Astrocyte (in vitro differentiated cells and primary cell): ENCODE data around the gene CCNE1. TPM values are rescaled to one million over a fixed set of nuclear protein-coding genes. Genes with fewer than 3 reads are reported as not detected.

Experiments used
- DNase-seq: peaks from one replicate; pipeline ENCODE4 v3.0.0-alpha.2; 2010; ENCODE audit warnings: low read depth
- FAIRE-seq: peaks from 2 replicates; lab custom pipeline; 2011; peaks lifted over from hg19 to GRCh38; lab: Jason Lieb, UNC
- H2AFZ ChIP-seq: 2 replicates; pipeline ENCODE4 v1.6.0; 2012; ENCODE audit warnings: low read depth, low read length, inconsistent platforms
- H3K27ac ChIP-seq: 2 replicates; pipeline ENCODE4 v1.5.1; 2011; ENCODE audit warnings: low read depth, low read length, inconsistent platforms
- H3K27me3 ChIP-seq: 2 replicates; pipeline ENCODE4 v1.6.0; 2011; ENCODE audit warnings: low read length, inconsistent platforms; ENCODE audit not compliant: insufficient read depth
- H3K36me3 ChIP-seq: 2 replicates; pipeline ENCODE4 v1.5.1; 2011; ENCODE audit warnings: low read length, inconsistent platforms; ENCODE audit not compliant: insufficient read depth
- H3K4me1 ChIP-seq: 2 replicates; pipeline ENCODE4 v1.5.1; 2011; ENCODE audit warnings: low read length, inconsistent platforms; ENCODE audit not compliant: insufficient read depth
- H3K4me2 ChIP-seq: 2 replicates; pipeline ENCODE4 v1.6.0; 2012; ENCODE audit warnings: low read length, inconsistent platforms
- H3K4me3 ChIP-seq: 2 replicates; pipeline ENCODE4 v1.5.1; 2011; ENCODE audit warnings: low read depth, mild to moderate bottlenecking, low read length, inconsistent platforms; ENCODE audit not compliant: insufficient read depth
- H3K79me2 ChIP-seq: 2 replicates; pipeline ENCODE4 v1.6.0; 2012; ENCODE audit warnings: mild to moderate bottlenecking, low read length, inconsistent platforms; ENCODE audit not compliant: insufficient read depth
- H3K9ac ChIP-seq: 2 replicates; pipeline ENCODE4 v1.6.0; 2012; ENCODE audit warnings: mild to moderate bottlenecking, low read length, inconsistent platforms
- H3K9me3 ChIP-seq: 2 replicates; pipeline ENCODE4 v1.5.1; 2012; ENCODE audit warnings: low read depth, mild to moderate bottlenecking, low read length, inconsistent platforms; ENCODE audit not compliant: insufficient read depth
- H4K20me1 ChIP-seq: 2 replicates; pipeline ENCODE4 v1.6.0; 2012; ENCODE audit warnings: low read length, inconsistent platforms; ENCODE audit not compliant: insufficient read depth
- H3K27ac Mint-ChIP-seq: one replicate; pipeline ENCODE4 v1.8.0; 2021; ENCODE audit warnings: mild to moderate bottlenecking, mixed read lengths; ENCODE audit not compliant: unreplicated experiment
- H3K27me3 Mint-ChIP-seq: one replicate; pipeline ENCODE4 v1.8.0; 2021; ENCODE audit warnings: low read depth, mixed read lengths; ENCODE audit not compliant: unreplicated experiment
- H3K36me3 Mint-ChIP-seq: one replicate; pipeline ENCODE4 v1.8.0; 2021; ENCODE audit warnings: low read depth, mixed read lengths; ENCODE audit not compliant: unreplicated experiment
- H3K4me1 Mint-ChIP-seq: one replicate; pipeline ENCODE4 v1.8.0; 2021; ENCODE audit warnings: low read depth, mixed read lengths; ENCODE audit not compliant: unreplicated experiment
- H3K4me3 Mint-ChIP-seq: one replicate; pipeline ENCODE4 v1.8.0; 2021; ENCODE audit warnings: mild to moderate bottlenecking, moderate library complexity, mixed read lengths; ENCODE audit not compliant: unreplicated experiment
- H3K9me3 Mint-ChIP-seq: one replicate; pipeline ENCODE4 v1.8.0; 2021; ENCODE audit warnings: mild to moderate bottlenecking, mixed read lengths; ENCODE audit not compliant: unreplicated experiment
- EZH2 ChIP-seq: IDR thresholded peaks from 2 replicates; pipeline ENCODE4 v1.6.1; 2012; ENCODE audit warnings: mild to moderate bottlenecking, low read length, inconsistent platforms; ENCODE audit not compliant: insufficient read depth
- total RNA-seq: library from RNA; stranded (reverse); gene quantifications from 2 replicates; pipeline ENCODE4 v1.2.1, GENCODE V29; 2021
- TF ChIP-seq, protein P1 (sequence below): IDR thresholded peaks from 2 replicates; pipeline ENCODE4 v1.5.1; 2011; ENCODE audit warnings: low read depth, mild to moderate bottlenecking, inconsistent platforms, low read length, moderate library complexity; ENCODE audit not compliant: insufficient read depth

CCNE1 gene
- total RNA-seq, 1 donor from 2014 or later, result 8.8 TPM

DNA sequence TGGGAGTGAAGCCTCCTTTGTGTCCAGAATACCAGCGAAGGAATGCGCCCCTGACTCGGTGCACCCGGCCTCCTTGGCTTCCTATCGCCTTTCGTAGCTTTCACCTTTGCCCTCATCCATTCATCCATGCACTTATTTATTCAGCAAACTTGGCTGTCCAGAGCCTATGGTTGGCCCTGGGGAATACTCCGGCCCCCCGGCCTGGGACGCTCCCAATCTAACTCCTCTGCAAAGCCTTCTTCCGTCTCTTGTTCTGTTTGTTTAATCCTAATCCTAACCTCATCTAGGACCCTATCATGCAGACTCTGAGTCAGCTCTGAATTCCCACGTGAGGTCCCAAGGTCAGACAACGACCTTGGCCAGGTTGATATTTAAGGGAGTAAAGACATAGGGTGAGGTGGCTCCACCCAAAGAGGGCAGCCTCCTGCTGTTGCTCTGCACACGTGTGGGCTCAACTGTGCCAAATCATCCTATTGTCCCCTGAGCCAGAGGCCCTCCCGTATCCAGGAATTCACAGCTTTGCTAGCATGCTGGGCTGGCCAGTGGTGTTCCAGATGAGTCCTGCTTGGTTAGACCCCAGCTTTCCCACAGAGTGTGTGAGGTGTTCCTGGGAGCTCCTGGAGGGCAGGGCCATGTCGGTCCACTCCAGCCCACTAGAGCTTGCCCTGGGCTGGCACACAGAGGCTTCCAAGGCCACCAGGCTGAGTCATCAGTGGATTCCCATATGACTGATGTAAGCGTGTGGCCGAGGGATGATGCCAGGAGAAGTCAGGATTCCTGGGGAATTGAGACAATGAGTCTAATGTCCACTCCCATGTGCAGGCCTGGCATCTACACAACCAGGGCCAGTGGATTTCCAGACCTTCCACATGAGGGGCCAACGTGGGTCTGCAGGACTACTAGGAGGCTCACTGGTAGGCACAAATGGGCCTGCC is 6.5 kb upstream of the CCNE1 start:
- no peak for FAIRE-seq
- no peak for TF ChIP-seq EZH2
- TF ChIP-seq, protein P1, sequence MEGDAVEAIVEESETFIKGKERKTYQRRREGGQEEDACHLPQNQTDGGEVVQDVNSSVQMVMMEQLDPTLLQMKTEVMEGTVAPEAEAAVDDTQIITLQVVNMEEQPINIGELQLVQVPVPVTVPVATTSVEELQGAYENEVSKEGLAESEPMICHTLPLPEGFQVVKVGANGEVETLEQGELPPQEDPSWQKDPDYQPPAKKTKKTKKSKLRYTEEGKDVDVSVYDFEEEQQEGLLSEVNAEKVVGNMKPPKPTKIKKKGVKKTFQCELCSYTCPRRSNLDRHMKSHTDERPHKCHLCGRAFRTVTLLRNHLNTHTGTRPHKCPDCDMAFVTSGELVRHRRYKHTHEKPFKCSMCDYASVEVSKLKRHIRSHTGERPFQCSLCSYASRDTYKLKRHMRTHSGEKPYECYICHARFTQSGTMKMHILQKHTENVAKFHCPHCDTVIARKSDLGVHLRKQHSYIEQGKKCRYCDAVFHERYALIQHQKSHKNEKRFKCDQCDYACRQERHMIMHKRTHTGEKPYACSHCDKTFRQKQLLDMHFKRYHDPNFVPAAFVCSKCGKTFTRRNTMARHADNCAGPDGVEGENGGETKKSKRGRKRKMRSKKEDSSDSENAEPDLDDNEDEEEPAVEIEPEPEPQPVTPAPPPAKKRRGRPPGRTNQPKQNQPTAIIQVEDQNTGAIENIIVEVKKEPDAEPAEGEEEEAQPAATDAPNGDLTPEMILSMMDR, result no peak
- H3K4me1 ChIP-seq, result no peaks in the 10 kb centered on the region
- H3K9me3 Mint-ChIP-seq, result peaks cover 2% of the 10 kb centered on the region
- H3K27me3 ChIP-seq, result no peaks in the 10 kb centered on the region
- no peak overlapping the region for H3K9ac ChIP-seq
- H3K36me3 ChIP-seq, result no peaks in the 10 kb centered on the region
- no peaks in the 10 kb centered on the region for H3K79me2 ChIP-seq
- H3K27ac ChIP-seq, result no peak overlapping the region
- H2AFZ ChIP-seq, result peak overlapping the region; percentile 3
- H3K36me3 Mint-ChIP-seq, result no peaks in the 10 kb centered on the region
- H3K4me3 Mint-ChIP-seq, result peak overlapping the region; percentile 3
- peaks cover 3% of the 10 kb centered on the region for H3K27me3 Mint-ChIP-seq
- H4K20me1 ChIP-seq, result no peaks in the 10 kb centered on the region
- DNase-seq, result peak; percentile 18
- H3K4me1 Mint-ChIP-seq, result no peaks in the 10 kb centered on the region
- H3K27ac Mint-ChIP-seq, result no peak overlapping the region
- H3K4me2 ChIP-seq, result no peak overlapping the region
- H3K9me3 ChIP-seq, result no peaks in the 10 kb centered on the region
- no peak overlapping the region for H3K4me3 ChIP-seq

DNA sequence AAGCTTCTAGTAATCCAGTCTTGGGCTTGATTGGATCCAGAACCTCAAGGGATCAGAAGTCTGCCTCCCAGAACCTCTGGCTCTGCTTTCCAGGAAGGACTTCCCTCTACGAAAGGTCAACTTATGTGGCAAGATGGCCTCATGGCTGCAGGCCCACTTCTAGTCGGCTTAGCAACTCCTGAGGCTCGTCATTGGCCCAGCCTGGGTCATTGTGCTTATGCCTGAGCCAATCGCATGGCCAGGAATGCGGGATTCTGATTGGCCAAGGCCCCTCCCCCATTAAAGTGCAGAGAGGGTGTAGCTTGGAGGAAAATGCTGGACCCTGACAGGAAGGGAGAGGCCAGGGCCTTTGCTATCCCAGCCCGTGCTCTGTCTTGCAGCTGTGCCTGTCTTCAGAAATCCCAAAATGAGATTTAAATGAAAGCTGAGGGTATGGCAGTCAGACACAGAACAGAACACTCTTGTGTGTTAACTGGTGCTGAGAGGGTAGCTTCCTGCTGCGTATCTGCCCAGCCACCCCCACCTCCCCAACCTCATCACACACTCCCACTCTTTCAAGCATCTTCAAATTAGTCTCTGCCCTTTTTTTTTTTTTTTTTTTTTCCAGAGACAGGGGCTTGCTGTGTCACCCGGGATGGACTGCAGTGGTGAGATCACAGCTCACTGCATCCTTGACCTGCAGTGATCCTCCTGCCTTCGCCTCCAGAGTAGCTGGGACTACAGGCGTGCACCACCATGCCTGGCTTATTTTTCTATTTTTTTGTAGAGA is 5.5 kb upstream of the CCNE1 start:
- Histone ChIP-seq H3K4me3 (no peak overlapping the region), H3K9me3 (no peaks in the 10 kb centered on the region), H3K27ac (no peak overlapping the region), H3K4me2 (no peak overlapping the region), H3K9ac (no peak overlapping the region), H4K20me1 (no peaks in the 10 kb centered on the region), H2AFZ (peak overlapping the region; percentile 3), H3K27me3 (no peaks in the 10 kb centered on the region), H3K79me2 (no peaks in the 10 kb centered on the region), H3K4me1 (peaks cover 2% of the 10 kb centered on the region), H3K36me3 (no peaks in the 10 kb centered on the region)
- Mint-ChIP-seq H3K4me3 (no peak overlapping the region), H3K27me3 (peaks cover 3% of the 10 kb centered on the region), H3K36me3 (no peaks in the 10 kb centered on the region), H3K27ac (no peak overlapping the region), H3K9me3 (peaks cover 2% of the 10 kb centered on the region), H3K4me1 (no peaks in the 10 kb centered on the region)
- FAIRE-seq, result no peak
- TF ChIP-seq, protein P1, result no peak
- no peak for TF ChIP-seq EZH2
- peak; percentile 22 for DNase-seq
